Dedifferentiated amniotic fluid mesenchymal stem cell (primary cell): ENCODE results near the gene DCAF4.
"Not testable (repeated sequence)": the region's sequence is repeated elsewhere in the genome, so short reads cannot be mapped to it uniquely, and the experiment has no call there.

Source experiments
- DNase-seq: peaks from one replicate; pipeline ENCODE4 v3.0.0-alpha.2; 2016; ENCODE audit errors: extremely low spot score

The DCAF4 gene

DNA sequence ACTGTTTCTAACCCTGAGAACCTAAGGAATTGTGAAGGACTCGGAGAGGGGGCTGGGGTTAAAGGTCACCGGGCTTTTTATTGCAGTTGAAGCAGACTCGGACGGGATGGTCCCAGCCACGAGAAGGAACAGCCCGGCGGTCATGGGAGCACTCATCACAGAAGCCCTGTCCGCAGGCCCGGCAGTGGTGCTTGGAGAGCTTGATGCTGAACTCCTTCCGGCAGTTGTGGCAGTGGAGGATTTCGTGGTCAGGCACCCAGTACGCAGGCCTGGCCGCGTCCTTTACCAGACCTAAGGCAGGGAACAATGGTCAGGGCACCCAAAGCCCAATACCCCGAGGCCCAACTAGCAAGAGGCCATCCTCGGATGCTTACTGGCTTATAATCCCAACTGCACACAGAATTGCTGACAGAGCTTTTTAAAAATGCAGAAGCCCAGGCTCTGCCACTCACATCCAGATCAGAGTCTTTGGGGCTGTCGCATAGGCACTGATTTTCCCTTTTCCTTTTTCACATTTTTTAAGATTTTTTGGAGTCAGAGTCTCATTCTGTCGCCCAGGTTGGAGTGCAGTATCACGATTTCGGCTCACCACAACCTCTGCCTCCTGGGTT is 44.7 kb downstream of the DCAF4 start:
- no peak for DNase-seq

DNA sequence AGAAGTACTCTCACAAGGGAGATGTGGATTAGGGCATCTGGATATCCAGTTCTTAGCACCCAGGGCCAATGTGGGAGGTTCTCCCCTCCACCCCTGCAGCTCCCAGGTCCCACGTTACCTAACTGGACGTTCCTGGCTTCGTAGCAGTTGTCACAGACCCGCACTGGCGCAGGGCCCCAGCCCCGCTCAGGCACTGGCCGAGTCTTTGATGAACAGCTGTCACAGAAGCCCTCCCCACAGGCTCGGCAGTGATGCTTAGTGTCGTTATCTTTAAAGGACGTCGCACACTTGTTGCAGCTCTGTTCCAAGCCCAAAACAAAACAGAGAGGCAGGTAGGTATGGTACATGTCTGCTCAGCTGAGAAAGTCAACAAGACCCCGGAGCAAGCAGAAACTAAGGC is 48.4 kb downstream of the DCAF4 start:
- DNase-seq = no peak

DNA sequence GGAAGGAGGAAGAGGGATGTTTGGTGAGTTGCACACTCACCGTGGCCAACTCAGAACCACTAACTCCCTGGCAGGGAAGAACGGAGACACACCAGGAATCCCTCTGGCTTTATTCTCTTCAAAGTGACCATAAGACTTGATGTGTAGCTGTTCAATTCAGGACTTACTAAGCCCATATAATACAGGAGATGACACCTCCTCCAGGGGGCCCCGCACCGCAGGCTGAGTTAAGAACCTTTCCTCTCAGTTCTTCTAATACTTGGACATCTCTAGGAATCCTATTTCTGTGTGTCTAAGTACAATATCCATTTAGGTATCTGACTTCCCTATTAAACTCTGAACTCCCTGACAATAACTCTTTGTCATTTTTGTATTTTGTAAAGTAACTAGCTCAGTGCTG is 49.5 kb downstream of the DCAF4 start:
- DNase-seq = no peak

DNA sequence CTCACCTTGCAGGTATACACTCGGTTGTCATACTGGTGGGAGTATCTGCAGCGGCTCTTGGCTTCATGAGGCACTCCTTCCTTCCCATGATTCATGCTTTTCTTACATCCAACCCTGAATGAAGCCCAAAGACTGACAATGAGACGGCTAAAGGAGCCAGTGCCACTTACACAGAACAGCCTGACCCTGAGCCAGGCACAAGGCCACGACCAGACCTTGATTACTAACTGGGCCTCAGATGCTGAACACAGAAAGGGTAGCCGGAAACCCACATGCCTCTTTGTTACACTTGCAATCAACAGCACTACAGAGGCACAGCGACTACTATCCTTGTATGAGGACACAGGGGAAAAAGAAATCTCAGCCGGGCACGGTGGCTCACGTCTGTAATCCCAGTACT is 52.6 kb downstream of the DCAF4 start:
- DNase-seq = no peak

DNA sequence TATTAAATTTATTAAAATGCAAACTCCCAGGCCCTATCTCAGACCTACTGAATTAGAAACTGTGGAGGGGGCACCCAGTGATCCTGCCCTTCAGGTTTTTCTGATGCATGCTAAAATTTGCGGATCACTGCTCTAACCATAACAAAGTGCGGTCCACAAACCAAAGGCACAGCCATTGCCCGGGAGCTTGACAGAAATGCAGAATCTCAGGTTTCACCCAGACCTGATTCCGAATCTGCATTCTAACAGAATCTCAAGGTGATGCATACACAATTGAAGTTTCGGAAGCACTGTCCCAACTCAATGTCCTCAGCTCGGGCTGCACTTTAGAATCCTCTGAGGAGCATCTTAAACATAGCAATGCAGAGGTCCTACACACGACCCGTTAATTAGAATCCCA is 54.6 kb downstream of the DCAF4 start:
- DNase-seq = no peak

DNA sequence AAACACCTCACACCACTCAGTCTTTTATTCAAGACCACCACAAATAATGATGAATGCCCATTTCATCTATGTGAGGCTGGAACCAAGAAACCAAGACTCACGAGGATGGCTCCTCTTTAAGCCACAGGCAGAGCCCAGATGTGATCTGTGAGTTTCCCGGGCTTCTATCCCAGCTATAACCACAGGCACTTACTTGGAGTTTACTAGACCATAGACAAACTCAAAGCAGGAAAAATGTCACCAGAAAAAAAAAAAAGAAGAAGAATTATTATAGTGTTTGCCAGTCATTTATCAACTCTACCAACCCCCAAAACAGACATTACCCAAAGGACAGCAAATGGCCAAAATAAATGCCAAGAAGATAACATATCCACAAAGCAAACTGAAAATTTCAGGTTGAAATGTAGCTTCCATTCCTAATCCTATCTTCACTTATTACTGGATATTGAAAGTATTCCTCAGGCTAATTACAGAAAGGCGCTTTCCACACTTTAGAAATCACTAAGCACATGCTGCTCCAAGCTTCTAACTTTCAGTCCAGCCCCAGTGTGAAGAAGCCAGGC is 56.0 kb downstream of the DCAF4 start:
- no peak for DNase-seq

DNA sequence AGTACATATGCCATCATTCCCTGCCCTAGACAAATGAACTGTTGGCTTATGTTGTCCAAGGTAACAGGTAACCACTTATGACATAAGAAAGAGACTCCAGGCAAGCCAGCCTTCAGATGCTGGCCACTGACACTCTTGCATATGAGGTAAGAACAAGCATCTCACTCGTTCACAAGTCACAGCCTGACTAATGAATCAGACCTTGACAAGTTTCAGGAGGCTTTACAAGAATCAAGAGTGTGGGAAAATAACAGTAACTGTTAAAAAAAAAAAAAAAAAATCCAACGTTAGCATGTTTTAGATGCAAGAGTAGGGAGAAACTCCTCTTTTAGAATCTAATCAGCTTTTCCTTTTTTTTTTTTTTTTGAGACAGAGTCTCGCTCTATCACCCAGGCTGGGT is 60.0 kb downstream of the DCAF4 start:
- no peak for DNase-seq

DNA sequence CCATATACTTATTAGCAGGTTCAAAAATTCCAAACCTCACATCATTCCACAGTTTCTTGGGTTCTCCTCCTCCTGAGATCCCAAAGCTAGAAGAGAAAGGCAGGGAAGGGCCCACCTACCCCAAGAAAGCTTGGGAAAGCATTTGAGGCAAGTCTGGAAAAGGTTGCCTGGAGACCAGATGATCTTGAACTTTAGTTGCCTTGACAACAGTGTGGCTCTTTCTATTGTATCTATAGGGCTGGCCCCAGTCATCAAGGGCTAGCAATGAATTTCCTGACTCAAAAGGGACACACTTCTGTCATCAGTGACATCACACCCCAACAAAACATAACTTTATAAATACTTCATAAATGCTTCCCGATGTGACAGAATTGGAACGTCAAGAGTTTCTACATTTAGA is 60.6 kb downstream of the DCAF4 start:
- no peak for DNase-seq

DNA sequence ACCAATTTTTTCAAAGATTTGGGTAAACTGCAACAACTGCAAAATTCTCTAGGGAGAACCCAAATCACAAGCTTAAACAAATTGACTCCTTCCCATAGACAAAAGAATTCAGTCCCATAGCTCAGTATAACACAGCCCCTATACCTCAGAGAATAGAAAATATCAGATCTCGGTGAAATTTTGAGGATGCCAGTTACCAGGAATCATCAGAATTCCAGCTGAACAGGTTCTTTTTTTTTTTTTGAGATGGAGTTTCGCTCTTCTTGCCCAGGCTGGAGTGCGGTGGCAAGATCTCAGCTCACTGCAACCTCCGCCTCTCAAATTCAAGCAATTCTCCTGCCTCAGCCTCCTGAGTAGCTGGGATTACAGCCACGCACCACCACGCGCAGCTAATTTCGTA is 63.9 kb downstream of the DCAF4 start:
- no peak for DNase-seq

DNA sequence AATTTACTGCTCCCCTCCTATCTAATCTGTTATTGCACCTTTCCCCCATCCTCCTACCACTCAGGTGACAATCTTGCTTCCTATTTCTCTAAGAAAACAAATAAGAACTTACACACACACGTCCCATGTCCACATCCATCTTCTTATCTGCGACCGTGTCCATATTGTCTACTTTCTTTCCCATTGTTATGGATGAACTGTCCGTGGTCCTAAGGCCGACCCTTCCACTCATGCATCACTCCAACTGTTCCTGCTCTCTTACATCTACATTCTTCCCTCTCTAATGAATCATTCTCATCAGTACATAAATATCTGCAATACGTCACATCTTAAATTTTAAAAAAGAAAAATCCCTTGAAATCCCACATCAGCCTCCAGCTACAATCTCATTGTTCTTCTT is 70.7 kb downstream of the DCAF4 start:
- DNase-seq = no peak

DNA sequence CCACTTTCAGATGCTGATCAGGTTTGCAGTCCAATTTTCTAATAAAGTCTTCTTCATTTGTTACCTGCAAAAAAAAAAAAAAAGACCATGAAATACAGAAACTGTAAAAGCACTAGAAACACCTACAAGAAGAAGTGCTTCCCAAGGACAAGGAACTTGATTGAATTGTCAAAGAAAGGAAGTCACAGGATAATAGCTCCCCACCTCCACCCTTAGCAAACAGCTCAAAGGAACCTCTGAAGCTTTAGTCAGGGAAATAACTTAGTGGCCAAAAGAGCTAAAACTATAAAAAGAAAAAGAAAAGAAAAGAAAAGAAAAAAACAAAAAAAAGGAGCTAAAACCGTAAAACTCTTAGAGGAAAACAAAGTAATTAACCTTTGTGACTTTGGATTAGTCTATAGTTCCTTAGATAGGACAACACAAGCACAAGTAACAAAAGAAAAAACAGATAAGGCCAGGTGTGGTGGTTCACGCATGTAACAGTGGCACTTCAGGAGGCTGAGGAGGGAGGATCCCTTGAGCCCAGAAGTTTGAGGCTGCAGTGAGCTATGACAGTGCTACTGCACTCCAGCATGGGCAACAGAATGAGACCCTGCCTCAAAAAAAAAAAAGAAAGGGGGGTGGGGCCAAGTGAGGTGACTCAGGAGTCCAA is 72.1 kb downstream of the DCAF4 start:
- DNase-seq = no peak

DNA sequence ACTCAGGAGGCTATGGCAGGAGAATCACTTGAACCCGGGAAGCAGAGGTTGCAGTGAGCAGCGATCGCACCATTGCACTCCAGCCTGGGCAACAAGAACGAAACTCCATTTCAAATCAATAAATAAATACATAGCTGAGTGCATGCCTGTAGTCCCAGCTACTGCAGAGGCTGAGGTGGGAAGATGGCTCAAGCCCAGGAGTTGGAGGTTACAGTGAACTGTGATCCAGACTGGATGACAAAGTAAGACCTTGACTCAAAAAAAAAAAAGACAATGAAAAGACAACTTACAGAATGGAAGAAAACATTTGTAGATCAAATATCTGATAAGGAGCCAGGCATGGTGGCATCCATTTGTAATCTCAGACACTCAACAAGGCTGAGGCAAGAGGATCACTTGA is 73.1 kb downstream of the DCAF4 start:
- no peak for DNase-seq

DNA sequence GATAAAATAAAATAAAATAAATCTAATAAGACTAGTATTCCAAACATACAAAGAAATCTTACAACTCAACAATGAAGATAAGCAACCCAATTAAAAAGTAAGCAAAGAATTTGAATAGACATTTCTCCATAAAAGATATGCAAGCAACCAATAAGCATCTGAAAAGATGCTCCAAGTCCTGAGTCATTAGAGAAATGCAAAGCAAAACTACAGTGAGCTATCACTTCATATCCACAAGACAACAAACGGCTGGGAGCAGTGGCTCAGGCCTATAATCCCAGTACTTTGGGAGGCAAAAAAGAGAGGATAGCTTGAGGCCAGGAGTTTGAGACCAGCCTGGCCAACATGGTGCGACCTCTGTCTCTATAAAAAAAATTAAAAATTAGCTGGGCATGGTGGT is 73.8 kb downstream of the DCAF4 start:
- DNase-seq = no peak

DNA sequence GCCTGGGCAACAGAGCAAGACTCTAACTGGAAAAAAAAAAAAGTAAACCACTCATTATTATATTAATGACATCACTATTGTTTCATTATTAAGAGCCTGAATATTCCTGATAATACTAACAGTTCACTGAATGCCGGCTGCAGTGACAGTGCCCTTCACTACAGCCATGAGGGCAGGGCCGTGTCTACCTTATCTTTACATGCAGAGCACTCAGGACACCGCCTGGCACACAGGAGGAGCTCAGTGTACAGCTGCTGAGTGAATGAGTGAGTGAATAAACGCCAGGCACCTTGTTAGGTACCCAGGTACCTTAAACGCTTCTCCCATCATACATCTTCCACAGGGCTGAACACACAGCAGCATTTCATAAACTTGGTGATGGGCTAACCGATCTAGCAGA is 77.4 kb downstream of the DCAF4 start:
- no peak for DNase-seq

DNA sequence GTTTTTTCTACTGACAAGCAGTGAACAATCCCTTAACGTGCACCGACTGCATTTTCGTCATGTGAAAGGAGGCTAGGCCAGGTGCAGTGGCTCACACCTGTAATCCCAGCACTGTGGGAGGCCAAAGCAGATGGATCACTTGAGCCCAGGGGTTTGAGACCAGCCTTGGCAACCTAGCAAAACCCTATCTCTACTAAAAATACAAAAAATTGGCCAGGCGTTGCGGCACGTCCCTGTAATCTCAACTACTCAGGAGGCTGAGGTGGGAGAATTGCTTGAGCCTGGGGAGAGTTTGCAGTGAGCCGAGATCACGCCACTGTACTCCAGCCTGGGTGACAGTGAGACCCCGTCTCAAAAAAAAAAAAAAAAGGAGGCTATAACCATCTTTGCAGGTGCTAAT is 78.4 kb downstream of the DCAF4 start:
- DNase-seq = not testable (repeated sequence)

DNA sequence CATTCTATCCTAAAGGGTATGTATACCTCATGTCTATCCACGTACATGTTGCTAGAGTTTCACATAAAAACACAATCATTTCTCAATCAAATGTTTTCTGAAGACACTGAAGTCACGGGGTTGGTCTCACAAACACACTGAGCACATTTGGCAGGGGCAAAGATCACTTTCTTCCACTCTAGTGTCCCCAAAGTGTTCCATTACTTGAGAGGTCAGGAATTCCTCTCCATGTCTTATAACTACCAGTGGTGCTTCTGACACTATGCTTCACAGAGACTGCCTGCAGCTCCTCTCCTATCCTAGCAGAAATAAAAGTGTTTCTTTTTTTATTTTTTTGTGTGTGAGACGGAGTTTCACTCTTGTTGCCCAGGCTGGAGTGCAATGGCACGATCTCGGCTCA is 81.6 kb downstream of the DCAF4 start:
- no peak for DNase-seq

DNA sequence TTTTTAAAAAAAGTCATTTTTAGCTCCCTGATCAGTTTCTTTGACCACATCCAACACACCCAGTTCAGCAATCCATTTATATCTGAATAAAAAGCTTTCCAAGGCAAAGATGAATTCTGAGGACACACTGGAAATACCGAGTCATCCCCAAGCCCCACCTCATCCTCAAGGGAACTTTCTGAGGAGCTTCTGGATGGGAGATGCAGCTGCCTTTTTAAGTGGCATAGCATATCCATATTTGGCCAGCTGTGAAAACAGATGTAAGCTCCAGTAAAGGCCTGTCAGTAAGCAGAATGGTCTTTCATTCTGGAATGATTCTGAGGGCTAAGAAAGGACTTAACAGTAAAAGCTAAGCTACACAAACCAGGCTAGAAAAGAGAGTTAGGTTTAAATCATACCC is 82.2 kb downstream of the DCAF4 start:
- DNase-seq = peak; percentile 69
